Gastrocnemius medialis (tissue), 4 donors: ENCODE results near the gene UNCX.

Source experiments
- CTCF ChIP-seq, 5 experiments: fragments of 450-650 bp in 3 of 5; fragments of 200-600 bp in 2 of 5; sonication (generic) in 2 of 5; IDR thresholded peaks in 4 of 5; conservative IDR thresholded peaks in 1 of 5; 1 replicate in 4 of 5; 2 replicates in 1 of 5; pipeline ENCODE4 v1.5.1; 2016 to 2019; ENCODE audit warnings: antibody characterized with exemption in 5 of 5, mild to moderate bottlenecking in 3 of 5, moderate library complexity in 3 of 5
- POLR2A ChIP-seq, 2 donors: fragments of 450-650 bp; IDR thresholded peaks; one replicate each; pipeline ENCODE4 v1.6.1; 2017; ENCODE audit warnings: antibody characterized with exemption in 2 of 2, mild to moderate bottlenecking in 2 of 2, moderate library complexity in 2 of 2

GRCh38 chr7:1188720-1189294 is 43.9 kb upstream of the UNCX start:
- TF ChIP-seq CTCF (IDR thresholded peaks at IDR 0.05 in 4 of 5, conservative IDR thresholded peaks at IDR 0.05 in 1 of 5) = no peak
- no peak for TF ChIP-seq POLR2A (IDR thresholded peaks at IDR 0.05)
